Heart right ventricle (tissue), 16 donors: ENCODE data around the gene SMIM5. TPM values are rescaled to one million over a fixed set of nuclear protein-coding genes. Genes with fewer than 3 reads are reported as not detected.

Experiments used
- ATAC-seq, 8 donors: fragments of 200-7000 bp; cut with Tn5 transposase; one replicate each; pipeline ENCODE4 v1.9.1; 2020; ENCODE audit warnings: mild to moderate bottlenecking in 8 of 8, moderate library complexity in 8 of 8, moderate number of reproducible peaks in 1 of 8
- DNase-seq, 2 donors: peaks; one replicate each; pipeline ENCODE4 v3.0.0-alpha.2; 2020
- H3K27ac ChIP-seq, 10 donors: fragments of 200-600 bp; sonication (generic) in 2 of 10; one replicate each; pipeline versions ENCODE4 v1.5.0 to v1.8.0; 2020 to 2022; ENCODE audit warnings: mild to moderate bottlenecking in 3 of 10
- H3K27me3 ChIP-seq, 7 donors: fragments of 200-600 bp; one replicate each; pipeline ENCODE4 v1.8.0; 2021 to 2022; ENCODE audit warnings: mild to moderate bottlenecking in 2 of 7
- H3K36me3 ChIP-seq, 9 donors: fragments of 200-600 bp; sonication (generic) in 1 of 9; one replicate each; pipeline versions ENCODE4 v1.5.0 to v1.8.0; 2020 to 2022; ENCODE audit warnings: mild to moderate bottlenecking in 2 of 9
- H3K4me1 ChIP-seq, 9 donors: fragments of 200-600 bp; sonication (generic) in 1 of 9; one replicate each; pipeline versions ENCODE4 v1.5.0 to v1.8.0; 2020 to 2022; ENCODE audit warnings: mild to moderate bottlenecking in 4 of 9
- H3K4me3 ChIP-seq, 10 donors: fragments of 200-600 bp; sonication (generic) in 2 of 10; one replicate each; pipeline versions ENCODE4 v1.5.0 to v1.8.0; 2020 to 2022; ENCODE audit warnings: mild to moderate bottlenecking in 7 of 10, moderate library complexity in 2 of 10
- H3K9me3 ChIP-seq, 11 donors: fragments of 200-600 bp in 10 of 11; sonication (generic) in 2 of 11; one replicate each; pipeline versions ENCODE4 v1.5.0 to v1.8.0; 2013 to 2022; ENCODE audit warnings: mild to moderate bottlenecking in 2 of 11, control low read depth in 1 of 11, moderate library complexity in 1 of 11
- WGBS, 2 donors: extraction: QIAGEN DNeasy Blood & Tissue Kit; methylation state at CpG; one replicate each; pipeline ENCODE4 v1.1.7; 2013; ENCODE audit warnings: inconsistent platforms in 1 of 2; 5-methylcytosine and 5-hydroxymethylcytosine counted together
- intact Hi-C, 10 donors: fragments of 100-400 bp; cut with DNase I; formaldehyde crosslinking; loops; one replicate each; pipeline versions ENCODE4 v1.11.1 to v1.14.2; 2022
- polyA plus RNA-seq, 2 donors: library from polyadenylated mRNA; stranded (reverse); fragments of 200-250 nt; gene quantifications; one replicate each; pipeline ENCODE4 v1.2.3, GENCODE V29; 2013
- total RNA-seq, 10 donors: library from RNA; stranded (reverse); fragmentation: NEBNext Ultra II Directional in 3 of 10; extraction: Animal tissue kit (Norgen Biotek cat#: 25700) in 3 of 10; gene quantifications; one replicate each; pipeline versions ENCODE4 v1.2.1 to v1.2.4, GENCODE V29; 2021 to 2023
- TF ChIP-seq, protein P1 (sequence below), 9 donors: fragments of 200-600 bp; sonication (generic) in 2 of 9; IDR thresholded peaks; one replicate each; pipeline versions ENCODE4 v1.5.0 to v1.8.0; 2021 to 2022; ENCODE audit warnings: antibody characterized with exemption in 9 of 9, mild to moderate bottlenecking in 5 of 9, moderate library complexity in 1 of 9
- donor health status: Arrhythmogenic right ventricular cardiomyopathy.
- donor health status: ischemic (EF 13 %, LVEDD 7.1; RV severe dilation, severe dysfunction).
- donor health status: healthy with polysubstance abuse.
- donor health status: DM: no; HTN: yes; CAD: no.
- donor health status: DM: no; HTN: no; CAD: no.
- donor health status: ischemic (EF 25% LVEDD 6.9; RV normal size, moderate dysfunction).
- donor health status: ischemic (EF 25% LVEDD 5.7; RV mildly dilated, moderate dysfunction).
- donor health status: healthy.
- donor health status: DM: yes; HTN: yes; CAD: no.
- donor health status: Ischemic cardiomyopathy.
- donor health status: ischemic (EF 35%, LVEDD 5.7; RV mildly dilated, moderate dysfunction).
- donor health status: nonischemic (EF 11% LVEDD 7.7; RV severe dilation, severe dysfunction).
- donor health status: DM: yes; HTN: yes; CAD: no.
- donor health status: PGD.
- donor health status: ischemic (EF 29% LVEDD 5.4; RV normal size, mild dysfunction).
- donor health status: nonischemic (EF 23%, LVEDD 6.1; RV moderate dilation, normal function).

The SMIM5 gene
- total and polyA plus RNA-seq, 12 donors, result 1.9 to 19.2 (median 6.5) TPM

GRCh38 chr17:75612906-75613626, 20.2 kb upstream of the SMIM5 start:
- no peak overlapping the region for H3K4me3 ChIP-seq
- TF ChIP-seq, protein P1, sequence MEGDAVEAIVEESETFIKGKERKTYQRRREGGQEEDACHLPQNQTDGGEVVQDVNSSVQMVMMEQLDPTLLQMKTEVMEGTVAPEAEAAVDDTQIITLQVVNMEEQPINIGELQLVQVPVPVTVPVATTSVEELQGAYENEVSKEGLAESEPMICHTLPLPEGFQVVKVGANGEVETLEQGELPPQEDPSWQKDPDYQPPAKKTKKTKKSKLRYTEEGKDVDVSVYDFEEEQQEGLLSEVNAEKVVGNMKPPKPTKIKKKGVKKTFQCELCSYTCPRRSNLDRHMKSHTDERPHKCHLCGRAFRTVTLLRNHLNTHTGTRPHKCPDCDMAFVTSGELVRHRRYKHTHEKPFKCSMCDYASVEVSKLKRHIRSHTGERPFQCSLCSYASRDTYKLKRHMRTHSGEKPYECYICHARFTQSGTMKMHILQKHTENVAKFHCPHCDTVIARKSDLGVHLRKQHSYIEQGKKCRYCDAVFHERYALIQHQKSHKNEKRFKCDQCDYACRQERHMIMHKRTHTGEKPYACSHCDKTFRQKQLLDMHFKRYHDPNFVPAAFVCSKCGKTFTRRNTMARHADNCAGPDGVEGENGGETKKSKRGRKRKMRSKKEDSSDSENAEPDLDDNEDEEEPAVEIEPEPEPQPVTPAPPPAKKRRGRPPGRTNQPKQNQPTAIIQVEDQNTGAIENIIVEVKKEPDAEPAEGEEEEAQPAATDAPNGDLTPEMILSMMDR (IDR thresholded peaks at IDR 0.05), result no peak
- no peaks in the 10 kb centered on the region for H3K4me1 ChIP-seq
- no peak overlapping the region for H3K27ac ChIP-seq
- no peak for DNase-seq
- H3K27me3 ChIP-seq, result no peaks in the 10 kb centered on the region
- 91 to 92% methylated on average over 25 to 27 of the region's 27 CpGs for WGBS, 2 donors
- ATAC-seq, result peak in 1 of 8 donors; percentile 14
- no peaks in the 10 kb centered on the region for H3K9me3 ChIP-seq
- intact Hi-C loops, result no loop called here
- H3K36me3 ChIP-seq, result peaks cover 0 to 90% (median 30%) of the 10 kb centered on the region in 9 donors

DNA sequence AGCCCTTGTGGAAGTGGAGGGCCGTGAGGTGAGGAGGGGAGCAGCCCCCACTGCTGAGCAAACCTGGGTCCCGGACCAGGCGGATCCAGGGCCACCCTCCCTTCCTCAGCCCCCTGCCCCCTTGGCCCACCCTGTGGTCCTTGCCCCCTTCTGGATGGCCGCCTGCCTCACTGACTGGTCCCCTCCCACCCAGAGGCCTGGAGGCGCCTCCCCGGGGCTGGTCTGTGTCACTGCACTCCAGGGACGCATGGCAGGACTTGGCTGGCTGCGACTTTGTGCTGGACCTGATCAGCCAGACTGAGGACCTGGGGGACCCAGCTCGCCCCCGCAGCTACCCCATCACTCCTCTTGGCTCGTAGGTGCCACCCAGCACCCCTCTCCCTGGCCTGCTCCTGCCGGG, 19.2 kb upstream of the SMIM5 start:
- Histone ChIP-seq H3K27me3 (no peaks in the 10 kb centered on the region), H3K4me3 (no peak overlapping the region), H3K27ac (no peak overlapping the region), H3K4me1 (no peaks in the 10 kb centered on the region), H3K36me3 (peaks cover 0 to 92% (median 40%) of the 10 kb centered on the region in 9 donors), H3K9me3 (no peaks in the 10 kb centered on the region)
- intact Hi-C loops, result no loop called here
- TF ChIP-seq, protein P1 (IDR thresholded peaks at IDR 0.05), result no peak
- DNase-seq (no peak), ATAC-seq (no peak)
- WGBS, 2 donors, result 91 to 94% methylated on average over 12 of the region's 12 CpGs

DNA sequence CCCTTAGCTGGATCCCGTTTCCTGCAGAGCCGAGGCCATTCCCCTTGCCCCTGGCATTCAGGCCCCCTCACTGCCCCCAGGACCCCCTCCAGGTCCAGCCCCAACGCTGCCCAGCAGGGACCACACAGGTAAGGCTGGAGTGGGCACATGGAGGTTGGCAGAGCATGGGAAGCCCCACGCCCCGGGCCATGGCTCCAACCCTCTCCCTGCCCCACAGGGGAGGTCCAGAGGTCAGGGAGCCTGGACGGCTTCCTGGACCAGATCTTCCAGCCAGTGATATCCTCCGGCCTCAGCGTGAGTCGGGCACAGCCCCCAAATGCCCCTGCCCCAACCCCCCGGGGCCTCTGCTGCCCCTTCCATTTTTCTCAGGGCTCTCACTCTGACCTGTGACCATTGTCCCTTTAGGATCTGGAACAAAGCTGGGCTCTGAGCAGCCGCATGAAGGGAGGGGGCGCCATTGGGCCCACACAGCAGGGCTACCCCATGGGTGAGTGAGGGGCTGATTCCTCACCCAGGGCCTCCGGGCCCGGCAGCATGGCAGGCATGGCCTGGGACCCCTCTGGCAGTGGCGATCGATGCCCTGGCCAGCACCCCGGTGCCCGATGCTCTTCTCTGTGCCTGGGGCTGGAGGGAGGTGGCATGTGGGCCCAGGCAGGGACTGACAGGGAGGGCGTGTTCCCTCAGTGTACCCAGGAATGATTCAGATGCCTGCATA, 18.5 kb upstream of the SMIM5 start:
- Histone ChIP-seq H3K36me3 (peaks cover 0 to 99% (median 47%) of the 10 kb centered on the region in 9 donors), H3K4me3 (no peak overlapping the region), H3K27ac (no peak overlapping the region), H3K4me1 (no peaks in the 10 kb centered on the region), H3K9me3 (no peaks in the 10 kb centered on the region), H3K27me3 (no peaks in the 10 kb centered on the region)
- TF ChIP-seq, protein P1 (IDR thresholded peaks at IDR 0.05), result no peak
- intact Hi-C loops, result no loop called here
- no peak for DNase-seq
- no peak for ATAC-seq
- 91 to 94% methylated on average over 18 to 19 of the region's 19 CpGs for WGBS, 2 donors

- no peak for ATAC-seq
- no peak for DNase-seq
- H3K36me3 ChIP-seq, result peaks cover 0 to 99% (median 47%) of the 10 kb centered on the region in 9 donors
Measured at GRCh38 chr17:75615301-75615700, 17.9 kb upstream of the SMIM5 start.

More at GRCh38 chr17:75615301-75615700, 17.9 kb upstream of the SMIM5 start:
- Histone ChIP-seq H3K4me1 (no peaks in the 10 kb centered on the region), H3K27me3 (no peaks in the 10 kb centered on the region), H3K27ac (no peak overlapping the region), H3K4me3 (no peak overlapping the region), H3K9me3 (no peaks in the 10 kb centered on the region)
- WGBS, 2 donors, result 94 to 97% methylated on average over 11 of the region's 11 CpGs
- TF ChIP-seq, protein P1 (IDR thresholded peaks at IDR 0.05), result no peak
- intact Hi-C loops, result no loop called here
